ENCODE data around the gene ARNT2.

Gene ARNT2

DNA sequence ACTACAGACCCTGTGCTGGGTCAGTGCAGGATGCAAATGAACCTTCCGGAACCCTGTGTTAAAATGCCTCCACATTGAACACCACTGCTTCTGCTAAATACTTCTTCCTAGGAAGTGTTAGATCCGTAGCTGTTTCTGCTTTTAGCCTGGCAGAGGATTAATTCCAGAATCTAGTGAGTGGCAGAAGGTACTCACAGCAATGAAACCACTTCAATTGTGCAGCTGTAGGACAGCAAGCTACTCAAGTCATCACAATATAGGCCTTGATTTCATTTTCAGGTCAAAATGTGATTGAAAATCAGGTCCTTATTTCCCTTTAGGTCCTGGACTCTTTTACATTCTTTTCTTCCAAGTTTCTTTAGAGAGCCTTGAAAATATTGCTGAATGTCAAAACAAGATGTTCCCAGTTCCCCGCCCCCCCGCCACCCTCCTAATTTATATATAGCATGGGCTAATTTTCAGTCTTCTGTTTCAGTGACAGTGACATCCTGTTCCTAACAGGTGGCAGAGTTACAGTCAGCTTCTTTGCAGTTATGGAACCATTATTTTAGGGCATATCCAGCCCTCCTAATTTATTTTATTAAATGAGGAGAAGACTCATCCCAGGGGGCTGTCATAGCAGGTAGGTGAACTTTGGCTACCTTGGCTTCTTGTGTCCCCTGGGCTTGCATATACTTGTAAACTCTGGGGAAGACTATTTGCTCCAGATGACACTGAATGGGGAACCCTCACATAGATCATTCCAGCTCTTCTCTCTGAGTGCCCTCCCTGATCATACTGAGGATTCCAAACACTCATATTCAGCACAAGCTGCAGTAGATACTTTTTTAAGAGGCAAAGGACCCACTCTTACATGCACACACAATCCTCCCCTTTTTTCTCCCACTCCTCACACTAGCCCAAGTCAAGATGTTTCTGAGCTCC is 28.0 kb upstream of the ARNT2 start:
- no peaks in the 10 kb centered on the region; the same call in 1 of the 2 replicates for H3K27me3 ChIP-seq (replicated peaks; ENCODE audit: control insufficient read depth, insufficient read depth, low read length)
- TF ChIP-seq, protein P1, sequence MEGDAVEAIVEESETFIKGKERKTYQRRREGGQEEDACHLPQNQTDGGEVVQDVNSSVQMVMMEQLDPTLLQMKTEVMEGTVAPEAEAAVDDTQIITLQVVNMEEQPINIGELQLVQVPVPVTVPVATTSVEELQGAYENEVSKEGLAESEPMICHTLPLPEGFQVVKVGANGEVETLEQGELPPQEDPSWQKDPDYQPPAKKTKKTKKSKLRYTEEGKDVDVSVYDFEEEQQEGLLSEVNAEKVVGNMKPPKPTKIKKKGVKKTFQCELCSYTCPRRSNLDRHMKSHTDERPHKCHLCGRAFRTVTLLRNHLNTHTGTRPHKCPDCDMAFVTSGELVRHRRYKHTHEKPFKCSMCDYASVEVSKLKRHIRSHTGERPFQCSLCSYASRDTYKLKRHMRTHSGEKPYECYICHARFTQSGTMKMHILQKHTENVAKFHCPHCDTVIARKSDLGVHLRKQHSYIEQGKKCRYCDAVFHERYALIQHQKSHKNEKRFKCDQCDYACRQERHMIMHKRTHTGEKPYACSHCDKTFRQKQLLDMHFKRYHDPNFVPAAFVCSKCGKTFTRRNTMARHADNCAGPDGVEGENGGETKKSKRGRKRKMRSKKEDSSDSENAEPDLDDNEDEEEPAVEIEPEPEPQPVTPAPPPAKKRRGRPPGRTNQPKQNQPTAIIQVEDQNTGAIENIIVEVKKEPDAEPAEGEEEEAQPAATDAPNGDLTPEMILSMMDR (IDR thresholded peaks at IDR 0.05; ENCODE audit: insufficient read depth, low read length, poor library complexity, severe bottlenecking), result no peak
- DNase-seq (ENCODE audit: extremely low read depth, insufficient read length), result no peak
- no peak overlapping the region for H3K4me3 ChIP-seq (replicated peaks; ENCODE audit: low read depth, low read length)
- no peaks in the 10 kb centered on the region for H3K36me3 ChIP-seq (ENCODE audit: control insufficient read depth, insufficient read depth, low read length)

DNA sequence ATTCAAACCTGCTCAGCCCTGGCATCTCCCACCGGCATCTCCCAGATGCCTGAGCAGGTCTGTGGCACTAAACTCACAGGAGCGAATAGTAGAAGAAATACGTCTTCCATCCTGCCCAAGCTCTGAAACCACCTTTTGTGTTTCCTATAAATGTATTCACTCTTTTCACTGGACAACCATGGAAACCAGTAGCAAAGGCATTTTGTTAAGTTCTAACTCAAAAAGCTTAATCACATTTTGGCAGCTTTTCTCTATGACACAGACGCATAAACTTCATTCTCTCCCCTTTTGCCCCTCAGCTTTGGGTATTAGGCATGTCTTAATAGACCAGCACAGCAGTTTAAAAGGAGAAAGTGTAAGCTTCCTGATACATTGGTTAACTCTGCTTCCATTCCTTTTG is 24.5 kb upstream of the ARNT2 start:
- TF ChIP-seq, protein P1 (IDR thresholded peaks at IDR 0.05; ENCODE audit: insufficient read depth, low read length, poor library complexity, severe bottlenecking), result no peak
- Histone ChIP-seq H3K36me3 (ENCODE audit: control insufficient read depth, insufficient read depth, low read length) (no peaks in the 10 kb centered on the region), H3K4me3 (replicated peaks; ENCODE audit: low read depth, low read length) (no peak overlapping the region), H3K27me3 (replicated peaks; ENCODE audit: control insufficient read depth, insufficient read depth, low read length) (no peaks in the 10 kb centered on the region; the same call in 1 of the 2 replicates)
- DNase-seq (ENCODE audit: extremely low read depth, insufficient read length), result no peak

DNA sequence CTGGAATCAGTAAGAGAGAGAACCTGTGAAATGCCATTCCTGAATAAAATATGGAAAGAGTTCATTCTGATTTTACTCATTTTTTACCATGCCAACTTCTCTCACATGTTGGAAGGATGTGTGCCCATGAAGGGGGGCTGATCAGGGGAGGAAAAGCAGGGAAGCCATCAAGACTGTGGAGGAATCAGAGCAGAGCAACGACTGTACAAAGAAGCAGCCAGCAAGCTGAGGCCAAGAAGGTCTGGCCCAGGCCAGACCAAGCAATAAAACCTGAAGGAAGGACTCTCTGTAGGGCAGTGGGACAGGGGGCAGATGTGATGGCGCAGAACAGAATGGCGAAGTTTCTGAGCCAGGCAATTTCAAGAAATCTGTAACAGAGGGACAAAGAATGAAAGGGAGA is 24.0 kb upstream of the ARNT2 start:
- Histone ChIP-seq H3K27me3 (replicated peaks; ENCODE audit: control insufficient read depth, insufficient read depth, low read length) (no peaks in the 10 kb centered on the region; the same call in 1 of the 2 replicates), H3K4me3 (replicated peaks; ENCODE audit: low read depth, low read length) (no peak overlapping the region), H3K36me3 (ENCODE audit: control insufficient read depth, insufficient read depth, low read length) (no peaks in the 10 kb centered on the region)
- no peak for DNase-seq (ENCODE audit: extremely low read depth, insufficient read length)
- TF ChIP-seq, protein P1 (IDR thresholded peaks at IDR 0.05; ENCODE audit: insufficient read depth, low read length, poor library complexity, severe bottlenecking), result no peak

DNA sequence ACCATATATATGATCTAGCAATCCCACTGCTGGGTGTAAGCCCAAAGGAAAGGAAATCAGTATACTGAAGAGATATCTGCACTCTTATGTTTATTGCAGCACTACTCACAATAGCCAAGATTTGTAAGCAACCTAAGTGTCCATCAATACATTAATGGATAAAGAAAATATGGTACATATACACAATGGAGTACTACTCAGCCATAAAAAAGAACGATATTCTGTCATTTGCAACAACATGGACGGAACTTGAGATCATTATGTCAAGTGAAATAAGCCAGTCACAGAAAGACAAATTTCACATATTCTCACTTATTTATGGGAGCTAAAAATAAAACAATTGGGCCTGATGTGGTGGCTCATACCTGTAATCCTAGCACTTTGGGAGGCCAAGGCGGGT is 21.9 kb upstream of the ARNT2 start:
- TF ChIP-seq, protein P1 (IDR thresholded peaks at IDR 0.05; ENCODE audit: insufficient read depth, low read length, poor library complexity, severe bottlenecking), result no peak
- no peaks in the 10 kb centered on the region for H3K36me3 ChIP-seq (ENCODE audit: control insufficient read depth, insufficient read depth, low read length)
- DNase-seq (ENCODE audit: extremely low read depth, insufficient read length), result no peak
- H3K27me3 ChIP-seq (replicated peaks; ENCODE audit: control insufficient read depth, insufficient read depth, low read length), result peaks cover 2% of the 10 kb centered on the region; the same call in 1 of the 2 replicates
- no peak overlapping the region for H3K4me3 ChIP-seq (replicated peaks; ENCODE audit: low read depth, low read length)

DNA sequence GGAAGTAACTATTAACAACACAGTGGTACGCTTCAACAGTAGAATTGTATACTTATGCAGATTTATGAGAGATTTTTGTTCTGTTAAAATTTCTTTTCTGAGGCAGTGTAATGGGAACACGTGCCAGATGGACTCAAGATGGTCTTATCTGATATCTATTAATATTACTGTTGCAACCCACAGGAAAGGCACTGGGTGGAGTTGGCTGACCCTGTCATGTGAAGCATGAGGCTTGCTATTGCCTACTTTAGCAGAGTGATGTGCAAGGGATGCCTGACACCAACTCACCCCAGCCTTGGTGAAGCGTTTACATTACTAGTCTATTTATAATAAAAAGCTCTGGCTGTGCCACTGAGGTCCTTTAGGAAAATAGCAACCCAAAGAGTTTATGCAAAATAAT is 19.8 kb upstream of the ARNT2 start:
- Histone ChIP-seq H3K36me3 (ENCODE audit: control insufficient read depth, insufficient read depth, low read length) (no peaks in the 10 kb centered on the region), H3K27me3 (replicated peaks; ENCODE audit: control insufficient read depth, insufficient read depth, low read length) (peaks cover 2% of the 10 kb centered on the region; the same call in 1 of the 2 replicates), H3K4me3 (replicated peaks; ENCODE audit: low read depth, low read length) (no peak overlapping the region)
- TF ChIP-seq, protein P1 (IDR thresholded peaks at IDR 0.05; ENCODE audit: insufficient read depth, low read length, poor library complexity, severe bottlenecking), result no peak
- DNase-seq (ENCODE audit: extremely low read depth, insufficient read length), result no peak
